Neutrophil (primary cell): Measurements from ENCODE around the gene UBASH3B.

Source experiments
- H3K27ac ChIP-seq: fragments of 200-600 bp; sonication (generic); 2 replicates; pipeline ENCODE4 v1.5.1; 2016; ENCODE audit warnings: mild to moderate bottlenecking, moderate library complexity
- H3K27me3 ChIP-seq: fragments of 200-600 bp; sonication (generic); 2 replicates; pipeline ENCODE4 v1.6.0; 2016; ENCODE audit warnings: mild to moderate bottlenecking
- H3K36me3 ChIP-seq: fragments of 200-600 bp; sonication (generic); 2 replicates; pipeline ENCODE4 v1.5.1; 2017
- H3K4me1 ChIP-seq, 2 experiments: fragments of 200-600 bp in 1 of 2; sonication (generic) in 1 of 2; 1 replicate in 1 of 2; 2 replicates in 1 of 2; pipeline versions ENCODE4 v1.5.1 to v1.6.1; 2013 to 2016; ENCODE audit warnings: low read depth in 1 of 2, low read length in 1 of 2, mild to moderate bottlenecking in 1 of 2, moderate library complexity in 1 of 2; ENCODE audit not compliant: control insufficient read depth in 1 of 2, insufficient read depth in 1 of 2
- H3K4me3 ChIP-seq, 2 experiments: fragments of 200-600 bp in 1 of 2; sonication (generic) in 1 of 2; 1 replicate in 1 of 2; 2 replicates in 1 of 2; pipeline ENCODE4 v1.5.1; 2013 to 2016; ENCODE audit warnings: low read depth in 1 of 2, low read length in 1 of 2, mild to moderate bottlenecking in 1 of 2, moderate library complexity in 1 of 2
- H3K9me3 ChIP-seq: fragments of 200-600 bp; sonication (generic); 2 replicates; pipeline ENCODE4 v1.5.1; 2016
- CTCF ChIP-seq: fragments of 200-600 bp; sonication (generic); IDR thresholded peaks from 2 replicates; pipeline ENCODE4 v1.5.1; 2016; ENCODE audit warnings: antibody characterized with exemption

The UBASH3B gene

DNA sequence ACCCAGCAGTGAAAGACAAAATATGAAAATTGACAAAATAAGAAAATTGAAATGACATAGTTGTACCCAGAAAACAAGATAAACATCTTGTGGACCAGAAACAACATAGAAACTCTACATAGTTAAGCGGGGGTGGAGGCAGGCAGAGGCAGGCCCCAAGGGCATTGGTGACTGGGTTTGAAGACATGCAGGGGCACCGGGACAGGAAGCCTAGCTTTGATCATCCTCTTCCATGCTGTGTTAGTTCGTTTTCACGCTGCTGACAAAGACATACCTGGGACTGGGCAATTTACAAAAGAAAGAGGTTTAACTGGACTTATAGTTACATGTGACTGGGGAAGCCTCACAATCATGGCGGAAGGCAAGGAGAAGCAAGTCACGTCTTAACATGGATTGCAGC, 149.3 kb downstream of the UBASH3B start:
- H3K27me3 ChIP-seq, result no peaks in the 10 kb centered on the region
- peaks cover 98% of the 10 kb centered on the region for H3K36me3 ChIP-seq
- H3K27ac ChIP-seq, result no peak overlapping the region
- H3K9me3 ChIP-seq, result no peaks in the 10 kb centered on the region
- H3K4me3 ChIP-seq, result no peak overlapping the region
- no peak for TF ChIP-seq CTCF
- H3K4me1 ChIP-seq, result no peaks in the 10 kb centered on the region

- Histone ChIP-seq H3K36me3 (peaks cover 95% of the 10 kb centered on the region), H3K4me3 (no peak overlapping the region), H3K27me3 (no peaks in the 10 kb centered on the region), H3K9me3 (no peaks in the 10 kb centered on the region), H3K27ac (no peak overlapping the region), H3K4me1 (no peaks in the 10 kb centered on the region)
- no peak for TF ChIP-seq CTCF
These were observed 152.4 kb downstream of the UBASH3B start for GRCh38 chr11:122807731-122808477.

DNA sequence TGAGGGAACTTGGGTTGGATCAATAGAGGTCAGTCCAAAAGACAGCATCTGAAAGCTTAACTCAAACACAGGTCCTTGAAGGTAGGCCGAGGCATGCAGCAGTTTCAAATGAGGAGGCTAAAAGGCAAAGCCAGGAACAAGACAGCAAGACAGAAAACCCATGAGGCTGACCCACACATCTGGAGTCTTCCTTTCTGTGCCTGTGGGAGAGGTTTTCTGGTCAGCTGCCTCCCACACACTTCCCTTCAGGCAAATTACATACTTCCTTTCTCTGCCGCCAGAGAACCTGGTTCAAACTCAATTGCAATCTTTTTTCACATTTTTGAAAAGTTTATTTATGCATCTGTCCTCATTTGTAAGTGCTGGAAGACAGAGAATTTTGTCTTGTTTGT, 153.0 kb downstream of the UBASH3B start:
- no peak for TF ChIP-seq CTCF
- H3K27me3 ChIP-seq, result no peaks in the 10 kb centered on the region
- H3K4me3 ChIP-seq, result no peak overlapping the region
- no peaks in the 10 kb centered on the region for H3K9me3 ChIP-seq
- no peak overlapping the region for H3K27ac ChIP-seq
- H3K4me1 ChIP-seq, result no peaks in the 10 kb centered on the region
- H3K36me3 ChIP-seq, result peaks cover 95% of the 10 kb centered on the region

DNA sequence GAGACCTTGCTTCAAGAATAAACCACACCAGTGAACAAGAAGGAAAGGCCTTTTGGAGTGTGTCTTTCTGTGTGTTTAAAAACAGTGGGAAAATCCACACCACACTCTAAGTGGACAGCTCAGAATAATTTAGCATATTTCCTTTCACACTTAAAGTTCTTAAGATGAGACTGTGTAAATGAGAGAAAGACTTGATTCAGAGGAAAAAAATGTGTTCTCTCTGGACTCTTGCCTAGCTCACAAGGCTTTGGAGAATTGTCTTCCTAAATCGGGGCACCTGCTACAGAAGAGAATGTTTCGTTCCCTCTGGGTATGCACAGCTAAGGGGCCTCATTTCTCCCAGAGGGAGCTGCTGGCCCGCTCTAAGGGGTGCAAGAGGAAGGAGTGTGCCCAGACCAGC, 154.3 kb downstream of the UBASH3B start:
- no peaks in the 10 kb centered on the region for H3K27me3 ChIP-seq
- H3K4me1 ChIP-seq, result no peaks in the 10 kb centered on the region
- TF ChIP-seq CTCF, result no peak
- no peak overlapping the region for H3K27ac ChIP-seq
- H3K4me3 ChIP-seq, result no peak overlapping the region
- H3K9me3 ChIP-seq, result no peaks in the 10 kb centered on the region
- peaks cover 86% of the 10 kb centered on the region for H3K36me3 ChIP-seq

- Histone ChIP-seq H3K4me1 (no peaks in the 10 kb centered on the region), H3K9me3 (no peaks in the 10 kb centered on the region), H3K4me3 (no peak overlapping the region), H3K27me3 (no peaks in the 10 kb centered on the region), H3K27ac (no peak overlapping the region), H3K36me3 (peaks cover 67% of the 10 kb centered on the region)
- no peak for TF ChIP-seq CTCF
These were observed 156.2 kb downstream of the UBASH3B start for GRCh38 chr11:122811721-122812120.
